Gastroesophageal sphincter (tissue), 3 donors: ENCODE results near the gene NCLN.

Experiments used
- CTCF ChIP-seq, 4 experiments: fragments of 200-600 bp in 2 of 4; fragments of 450-650 bp in 2 of 4; sonication (generic) in 1 of 4; IDR thresholded peaks; one replicate each; pipeline ENCODE4 v1.5.1; 2017 to 2019; ENCODE audit warnings: antibody characterized with exemption in 4 of 4, mild to moderate bottlenecking in 2 of 4, moderate library complexity in 2 of 4
- EP300 ChIP-seq: sonication (generic); formaldehyde crosslinking; IDR thresholded peaks from one replicate; pipeline ENCODE4 v1.6.1; 2017; ENCODE audit warnings: antibody characterized with exemption, mild to moderate bottlenecking

- TF ChIP-seq CTCF (IDR thresholded peaks at IDR 0.05): no peak
- TF ChIP-seq EP300: no peak
Measured at GRCh38 chr19:3202346-3202745, 16.6 kb downstream of the NCLN start.
